Trophoblast cell (in vitro differentiated cells and primary cell): Measurements from ENCODE around the gene POU2F2.

Experiments used
- DNase-seq, 2 donors: peaks; one replicate each; pipeline ENCODE4 v3.0.0-alpha.2; 2016
- H2AFZ ChIP-seq: 2 replicates; pipeline ENCODE4 v1.6.1; 2013; ENCODE audit warnings: low read length, moderate library complexity, mild to moderate bottlenecking; ENCODE audit not compliant: insufficient read depth, poor library complexity
- H2AK5ac ChIP-seq: 2 replicates; pipeline ENCODE4 v1.6.1; 2013; ENCODE audit warnings: mild to moderate bottlenecking, low read length
- H2BK120ac ChIP-seq: 2 replicates; pipeline ENCODE4 v1.6.1; 2013; ENCODE audit warnings: low read length, mild to moderate bottlenecking, moderate library complexity; ENCODE audit not compliant: insufficient read depth, poor library complexity
- H2BK12ac ChIP-seq: 2 replicates; pipeline ENCODE4 v1.6.1; 2013; ENCODE audit warnings: mild to moderate bottlenecking, low read length, moderate library complexity
- H2BK5ac ChIP-seq: 2 replicates; pipeline ENCODE4 v1.6.1; 2013; ENCODE audit warnings: low read length, low read depth, moderate library complexity, mild to moderate bottlenecking; ENCODE audit not compliant: poor library complexity
- H3K14ac ChIP-seq: 2 replicates; pipeline ENCODE4 v1.6.1; 2013; ENCODE audit warnings: mild to moderate bottlenecking, low read length
- H3K18ac ChIP-seq: 2 replicates; pipeline ENCODE4 v1.6.1; 2013; ENCODE audit warnings: mild to moderate bottlenecking, low read length
- H3K23ac ChIP-seq: 2 replicates; pipeline ENCODE4 v1.6.1; 2013; ENCODE audit warnings: low read length
- H3K27ac ChIP-seq: 2 replicates; pipeline ENCODE4 v1.5.1; 2013; ENCODE audit warnings: low read depth, mild to moderate bottlenecking, inconsistent platforms, low read length, moderate library complexity
- H3K27me3 ChIP-seq: 2 replicates; pipeline ENCODE4 v1.6.1; 2013; ENCODE audit warnings: inconsistent platforms, mild to moderate bottlenecking, low read length, moderate library complexity; ENCODE audit not compliant: insufficient read depth
- H3K36me3 ChIP-seq, 2 experiments: 1 replicate in 1 of 2; 2 replicates in 1 of 2; pipeline ENCODE4 v1.6.1; 2013; ENCODE audit warnings: low read length in 2 of 2, mild to moderate bottlenecking in 2 of 2, moderate library complexity in 1 of 2; ENCODE audit not compliant: insufficient read depth in 2 of 2, control insufficient read depth in 1 of 2
- H3K4ac ChIP-seq: 2 replicates; pipeline ENCODE4 v1.6.1; 2013; ENCODE audit warnings: low read depth, mild to moderate bottlenecking, low read length, moderate library complexity
- H3K4me1 ChIP-seq, 2 experiments: 1 replicate in 1 of 2; 2 replicates in 1 of 2; pipeline ENCODE4 v1.6.1; 2013; ENCODE audit warnings: low read length in 2 of 2, mild to moderate bottlenecking in 2 of 2, moderate library complexity in 1 of 2; ENCODE audit not compliant: insufficient read depth in 2 of 2, control insufficient read depth in 1 of 2
- H3K4me2 ChIP-seq: 2 replicates; pipeline ENCODE4 v1.6.1; 2013; ENCODE audit warnings: inconsistent platforms, mild to moderate bottlenecking, low read length, moderate library complexity
- H3K4me3 ChIP-seq: 2 replicates; pipeline ENCODE4 v1.5.1; 2013; ENCODE audit warnings: mild to moderate bottlenecking, low read depth, low read length, inconsistent platforms
- H3K79me1 ChIP-seq: one replicate; pipeline ENCODE4 v1.6.1; 2013; ENCODE audit warnings: low read length
- H3K79me2 ChIP-seq: 2 replicates; pipeline ENCODE4 v1.6.1; 2013; ENCODE audit warnings: low read length, mild to moderate bottlenecking; ENCODE audit not compliant: control insufficient read depth, insufficient read depth, poor library complexity
- H3K9ac ChIP-seq: 2 replicates; pipeline ENCODE4 v1.6.1; 2013; ENCODE audit warnings: mild to moderate bottlenecking, low read length
- H3K9me3 ChIP-seq: 2 replicates; pipeline ENCODE4 v1.6.1; 2013; ENCODE audit warnings: low read depth, mild to moderate bottlenecking, control low read depth, inconsistent platforms, low read length; ENCODE audit not compliant: insufficient read depth
- H4K12ac ChIP-seq: 2 replicates; pipeline ENCODE4 v1.6.1; 2013; ENCODE audit warnings: low read depth, mild to moderate bottlenecking, low read length, moderate library complexity
- H4K8ac ChIP-seq: 2 replicates; pipeline ENCODE4 v1.6.1; 2013; ENCODE audit warnings: low read depth, mild to moderate bottlenecking, low read length, moderate library complexity
- H4K91ac ChIP-seq: one replicate; pipeline ENCODE4 v1.6.1; 2013; ENCODE audit warnings: low read depth, mild to moderate bottlenecking, low read length, moderate library complexity
- WGBS: extraction: QIAGEN DNeasy Blood & Tissue Kit; methylation state at CpG from one replicate; pipeline ENCODE4 v1.1.7; 2013; ENCODE audit warnings: missing lambda C conversion rate; ENCODE audit not compliant: insufficient read length, insufficient coverage; ENCODE audit errors: extremely low coverage; 5-methylcytosine and 5-hydroxymethylcytosine counted together

Gene POU2F2

GRCh38 chr19:42097461-42097860 is 34.8 kb downstream of the POU2F2 start:
- H2BK12ac ChIP-seq: no peak overlapping the region
- H3K27ac ChIP-seq: no peak overlapping the region
- H4K8ac ChIP-seq: no peak overlapping the region
- no peak overlapping the region for H3K9ac ChIP-seq
- peaks cover 3% of the 10 kb centered on the region for H3K9me3 ChIP-seq
- no peak overlapping the region for H2AFZ ChIP-seq
- H3K14ac ChIP-seq: no peak overlapping the region
- no CpG with 5 or more reads among the region's 5 CpGs for WGBS
- H3K4me2 ChIP-seq: no peak overlapping the region
- H3K4me1 ChIP-seq: peaks cover 0 to 2% of the 10 kb centered on the region in 2 experiments
- no peaks in the 10 kb centered on the region for H3K36me3 ChIP-seq
- no peak overlapping the region for H3K18ac ChIP-seq
- H3K23ac ChIP-seq: no peak overlapping the region
- H3K79me2 ChIP-seq: no peaks in the 10 kb centered on the region
- no peak overlapping the region for H2BK120ac ChIP-seq
- H2AK5ac ChIP-seq: no peak overlapping the region
- H3K4ac ChIP-seq: no peak overlapping the region
- no peak overlapping the region for H3K4me3 ChIP-seq
- DNase-seq: peak; percentile 79 to 89
- H3K27me3 ChIP-seq: no peaks in the 10 kb centered on the region
- H4K12ac ChIP-seq: no peak overlapping the region
- H4K91ac ChIP-seq: no peak overlapping the region
- H3K79me1 ChIP-seq: no peaks in the 10 kb centered on the region
- H2BK5ac ChIP-seq: no peak overlapping the region

DNA sequence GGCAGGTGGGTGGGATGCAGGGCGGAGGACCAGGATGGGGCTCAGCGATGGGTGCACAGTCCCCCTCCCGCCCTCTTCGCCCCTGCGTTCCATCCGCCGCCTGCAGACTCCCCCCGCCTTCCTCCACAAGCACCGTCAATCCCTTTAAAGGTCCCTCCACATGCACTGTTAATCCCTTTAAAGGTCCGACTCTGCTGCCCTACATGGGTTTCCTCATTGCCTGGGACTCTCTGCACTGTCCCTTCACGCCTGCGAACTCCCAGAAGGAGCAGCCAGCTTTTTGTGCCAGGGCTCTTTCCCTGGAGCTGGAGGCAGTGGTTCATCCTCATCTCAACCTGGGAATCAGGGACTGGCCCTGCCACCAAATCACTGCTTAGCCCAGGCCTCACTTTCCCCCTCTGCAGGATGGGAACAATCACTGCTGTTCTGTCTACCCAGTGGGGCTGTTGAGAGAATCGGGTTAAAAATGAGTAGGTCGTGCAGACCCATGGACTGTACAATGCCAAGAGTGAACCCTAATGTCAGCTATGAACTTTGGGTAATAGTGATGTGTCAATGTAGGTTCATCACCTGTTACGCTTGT is 35.9 kb downstream of the POU2F2 start:
- H3K4me3 ChIP-seq: no peak overlapping the region
- H4K8ac ChIP-seq: no peak overlapping the region
- no peak overlapping the region for H3K23ac ChIP-seq
- H3K36me3 ChIP-seq: no peaks in the 10 kb centered on the region
- no peaks in the 10 kb centered on the region for H3K79me2 ChIP-seq
- H4K91ac ChIP-seq: no peak overlapping the region
- no peak overlapping the region for H3K27ac ChIP-seq
- no peak overlapping the region for H3K18ac ChIP-seq
- no peak overlapping the region for H3K4me2 ChIP-seq
- peaks cover 0 to 2% of the 10 kb centered on the region in 2 experiments for H3K4me1 ChIP-seq
- peaks cover 3% of the 10 kb centered on the region for H3K9me3 ChIP-seq
- no peaks in the 10 kb centered on the region for H3K79me1 ChIP-seq
- no peak for DNase-seq
- no peak overlapping the region for H3K4ac ChIP-seq
- no CpG with 5 or more reads among the region's 15 CpGs for WGBS
- H2BK12ac ChIP-seq: no peak overlapping the region
- no peak overlapping the region for H2BK120ac ChIP-seq
- H3K9ac ChIP-seq: no peak overlapping the region
- no peak overlapping the region for H2AFZ ChIP-seq
- H4K12ac ChIP-seq: no peak overlapping the region
- no peak overlapping the region for H2AK5ac ChIP-seq
- H3K14ac ChIP-seq: no peak overlapping the region
- no peak overlapping the region for H2BK5ac ChIP-seq
- H3K27me3 ChIP-seq: no peaks in the 10 kb centered on the region

DNA sequence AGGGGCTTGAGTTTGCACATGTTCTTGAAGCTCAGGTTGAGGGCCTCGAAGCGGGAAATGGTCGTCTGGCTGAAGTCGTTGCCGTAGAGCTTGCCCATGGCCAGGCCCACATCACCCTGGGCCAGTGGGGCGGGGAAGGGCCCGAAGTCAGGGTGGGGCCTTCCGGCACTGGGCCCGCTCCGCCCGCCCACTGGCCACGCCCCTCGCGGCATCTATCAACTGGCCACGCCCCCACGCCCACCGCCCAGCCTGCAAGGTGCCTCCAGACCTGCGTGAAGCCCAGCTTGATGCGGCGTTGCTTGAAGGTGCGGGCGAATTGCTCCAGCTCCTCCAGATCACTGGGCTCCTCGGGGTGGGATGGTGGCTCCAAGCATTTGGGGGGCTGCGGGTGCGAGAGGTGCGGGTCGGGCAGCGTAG is 36.4 kb downstream of the POU2F2 start:
- no peaks in the 10 kb centered on the region for H3K36me3 ChIP-seq
- no peaks in the 10 kb centered on the region for H3K79me2 ChIP-seq
- H3K4ac ChIP-seq: no peak overlapping the region
- no peak overlapping the region for H3K18ac ChIP-seq
- no peak overlapping the region for H4K12ac ChIP-seq
- H2AK5ac ChIP-seq: no peak overlapping the region
- H3K4me1 ChIP-seq: peaks cover 0 to 2% of the 10 kb centered on the region in 2 experiments
- no peak for DNase-seq
- no peak overlapping the region for H2BK12ac ChIP-seq
- H2BK5ac ChIP-seq: no peak overlapping the region
- no CpG with 5 or more reads among the region's 28 CpGs for WGBS
- H3K9me3 ChIP-seq: peaks cover 3% of the 10 kb centered on the region
- no peak overlapping the region for H3K23ac ChIP-seq
- H2BK120ac ChIP-seq: no peak overlapping the region
- H3K27me3 ChIP-seq: no peaks in the 10 kb centered on the region
- no peaks in the 10 kb centered on the region for H3K79me1 ChIP-seq
- H4K8ac ChIP-seq: no peak overlapping the region
- no peak overlapping the region for H2AFZ ChIP-seq
- H3K14ac ChIP-seq: no peak overlapping the region
- no peak overlapping the region for H3K4me3 ChIP-seq
- no peak overlapping the region for H3K27ac ChIP-seq
- H3K4me2 ChIP-seq: no peak overlapping the region
- no peak overlapping the region for H3K9ac ChIP-seq
- H4K91ac ChIP-seq: no peak overlapping the region

DNA sequence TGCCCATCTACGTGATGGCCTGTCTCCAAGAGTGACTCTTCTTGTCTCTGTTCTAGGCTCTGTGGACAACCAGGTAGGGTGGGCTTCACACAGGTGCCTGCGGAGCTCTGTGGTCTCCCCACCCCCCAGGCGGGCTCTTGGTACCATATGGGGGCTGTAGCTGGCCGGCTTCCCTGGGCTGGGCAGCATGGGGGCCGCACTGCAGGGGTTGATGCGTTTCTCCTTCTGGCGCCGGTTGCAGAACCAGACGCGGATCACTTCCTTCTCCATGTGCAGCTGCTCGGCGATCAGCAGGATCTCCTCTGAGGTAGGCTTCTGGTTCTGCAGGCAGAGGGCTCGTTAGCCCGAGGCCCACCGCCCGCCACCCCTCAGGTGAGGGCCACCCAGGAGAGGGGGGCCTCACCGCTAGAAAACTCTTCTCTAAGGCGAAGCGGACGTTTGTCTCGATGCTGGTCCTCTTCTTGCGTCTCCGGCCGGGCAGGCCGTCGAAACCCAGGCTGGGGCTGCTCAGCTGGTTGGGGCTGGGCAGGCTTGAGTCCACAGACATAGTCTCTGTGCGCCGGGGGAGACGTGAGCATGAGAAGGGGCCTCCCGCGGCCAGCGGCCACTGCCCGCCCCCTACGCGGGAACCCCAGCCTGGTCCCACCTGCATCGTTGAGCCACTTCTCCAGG is 37.0 kb downstream of the POU2F2 start:
- no peak for DNase-seq
- H2BK120ac ChIP-seq: no peak overlapping the region
- no CpG with 5 or more reads among the region's 36 CpGs for WGBS

More for the DNA sequence above, 37.0 kb downstream of the POU2F2 start:
- Histone ChIP-seq H3K36me3 (no peaks in the 10 kb centered on the region), H2BK12ac (no peak overlapping the region), H2AFZ (no peak overlapping the region), H3K14ac (no peak overlapping the region), H4K12ac (no peak overlapping the region), H3K9me3 (peaks cover 3% of the 10 kb centered on the region), H3K27ac (no peak overlapping the region), H3K79me1 (no peaks in the 10 kb centered on the region), H3K23ac (no peak overlapping the region), H3K27me3 (no peaks in the 10 kb centered on the region), H2AK5ac (no peak overlapping the region), H3K4me3 (no peak overlapping the region), H3K4ac (no peak overlapping the region), H3K4me2 (no peak overlapping the region), H3K18ac (no peak overlapping the region), H3K9ac (no peak overlapping the region), H3K79me2 (no peaks in the 10 kb centered on the region), H2BK5ac (no peak overlapping the region), H4K91ac (no peak overlapping the region), H3K4me1 (peaks cover 0 to 2% of the 10 kb centered on the region in 2 experiments), H4K8ac (no peak overlapping the region)
